Esophagus muscularis mucosa (tissue), 3 donors: Measurements from ENCODE around the gene SHROOM2.

Source experiments
- CTCF ChIP-seq, 3 experiments: fragments of 200-600 bp in 2 of 3; fragments of 450-650 bp in 1 of 3; sonication (generic) in 2 of 3; IDR thresholded peaks; one replicate each; pipeline ENCODE4 v1.5.1; 2017 to 2019; ENCODE audit warnings: antibody characterized with exemption in 3 of 3, mild to moderate bottlenecking in 2 of 3, moderate library complexity in 1 of 3
- EP300 ChIP-seq: sonication (generic); formaldehyde crosslinking; IDR thresholded peaks from one replicate; pipeline ENCODE4 v1.6.1; 2017; ENCODE audit warnings: antibody characterized with exemption

GRCh38 chrX:9943420-9943819 is 157.2 kb downstream of the SHROOM2 start:
- TF ChIP-seq CTCF (IDR thresholded peaks at IDR 0.05) = no peak
- TF ChIP-seq EP300 = no peak
